Activated T-cell treated with anti-CD3 and anti-CD28 coated beads, Interleukin-2, amount 50 U/mL, for 24 hours (primary cell): Measurements from ENCODE around the gene KRT6C.

Experiments
- DNase-seq: peaks from one replicate; pipeline ENCODE4 v3.0.0-alpha.2; 2020
- H3K27ac Mint-ChIP-seq: 2 replicates; pipeline ENCODE4 v1.8.0; 2020; ENCODE audit warnings: mild to moderate bottlenecking, mixed read lengths
- H3K27me3 Mint-ChIP-seq: 2 replicates; pipeline ENCODE4 v1.8.0; 2020; ENCODE audit warnings: mixed read lengths
- H3K36me3 Mint-ChIP-seq: 2 replicates; pipeline ENCODE4 v1.8.0; 2020; ENCODE audit warnings: low read depth, mixed read lengths
- H3K4me1 Mint-ChIP-seq: 2 replicates; pipeline ENCODE4 v1.8.0; 2020; ENCODE audit warnings: low read depth, mixed read lengths
- H3K4me3 Mint-ChIP-seq: 2 replicates; pipeline ENCODE4 v1.8.0; 2020; ENCODE audit warnings: mild to moderate bottlenecking, moderate library complexity, mixed read lengths
- H3K9me3 Mint-ChIP-seq: 2 replicates; pipeline ENCODE4 v1.8.0; 2020; ENCODE audit warnings: mixed read lengths

KRT6C gene

DNA sequence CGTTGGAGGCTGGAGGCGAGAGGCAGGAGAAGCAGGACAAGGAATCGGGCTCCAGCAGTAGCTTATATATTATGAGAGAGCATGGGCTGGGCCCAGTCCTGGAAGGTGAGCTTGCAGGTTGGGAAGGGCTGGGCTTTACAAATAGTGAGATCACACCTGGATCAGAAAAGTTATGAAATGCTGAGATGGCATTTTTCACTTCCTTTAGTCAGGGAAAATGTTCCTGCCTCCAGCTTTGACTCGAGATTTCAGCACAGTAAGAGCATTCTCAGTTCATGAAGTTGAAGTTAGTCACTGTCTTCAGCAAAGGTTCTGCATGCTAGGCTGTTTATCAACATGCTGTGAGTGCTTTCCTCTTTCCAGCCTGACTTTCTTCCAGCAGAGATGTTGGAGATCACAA, at the start of gene KRT6C:
Gene KRT6C, minus strand, starts transcription at position 38 of the 400 bp plus-strand sequence. CDS start 68 bp downstream, outside the sequence.
- Mint-ChIP-seq H3K27ac (no peak within 1 kb of the TSS), H3K27me3 (peaks cover 23% of the 10 kb centered on the region), H3K4me3 (no peak within 1 kb of the TSS), H3K9me3 (no peaks in the 10 kb centered on the region), H3K4me1 (no peaks in the 10 kb centered on the region), H3K36me3 (no peaks in the 10 kb centered on the region)
- DNase-seq: no peak

GRCh38 chr12:52522346-52523011, 48.9 kb upstream of the KRT6C start:
- Mint-ChIP-seq H3K36me3 (no peaks in the 10 kb centered on the region), H3K27ac (no peak overlapping the region), H3K4me1 (no peaks in the 10 kb centered on the region), H3K4me3 (no peak overlapping the region), H3K9me3 (no peaks in the 10 kb centered on the region), H3K27me3 (no peaks in the 10 kb centered on the region)
- DNase-seq: no peak

DNA sequence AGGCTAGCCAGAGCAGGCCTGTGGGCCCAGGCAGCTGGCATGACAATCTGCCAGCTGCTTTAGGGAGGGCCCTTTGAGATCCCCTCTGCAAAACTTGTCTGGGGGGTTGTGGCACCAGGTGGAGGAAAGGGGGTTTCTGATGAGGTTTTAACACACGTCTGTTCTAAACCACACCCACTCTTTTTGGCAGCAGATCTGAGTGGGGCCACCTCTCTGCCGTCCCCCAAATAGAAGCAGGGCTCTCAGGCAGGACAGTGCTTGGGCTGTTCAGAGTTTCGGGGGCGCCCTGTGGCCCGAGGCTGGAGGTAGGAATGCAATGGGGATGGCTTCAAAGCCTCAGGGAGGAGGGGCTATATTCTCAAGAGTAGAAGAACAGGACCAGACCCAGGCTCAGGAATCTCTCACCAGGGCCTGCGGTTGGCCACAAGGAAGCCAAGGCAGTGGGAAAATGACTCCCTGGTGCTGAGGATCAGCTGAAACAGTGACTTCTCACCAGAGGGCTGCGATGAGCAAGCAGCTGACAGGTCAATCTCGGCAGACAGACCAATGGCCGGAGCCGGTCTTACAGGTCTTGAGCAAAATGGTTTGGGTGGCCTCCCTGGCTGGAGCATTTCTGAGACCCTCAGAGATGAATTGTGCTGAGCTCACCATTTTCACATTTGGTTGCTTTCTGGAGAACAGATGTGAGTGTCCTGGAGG, 48.1 kb upstream of the KRT6C start:
- no peak for DNase-seq
- Mint-ChIP-seq H3K36me3 (no peaks in the 10 kb centered on the region), H3K4me1 (no peaks in the 10 kb centered on the region), H3K9me3 (no peaks in the 10 kb centered on the region), H3K27me3 (no peaks in the 10 kb centered on the region), H3K4me3 (no peak overlapping the region), H3K27ac (no peak overlapping the region)

DNA sequence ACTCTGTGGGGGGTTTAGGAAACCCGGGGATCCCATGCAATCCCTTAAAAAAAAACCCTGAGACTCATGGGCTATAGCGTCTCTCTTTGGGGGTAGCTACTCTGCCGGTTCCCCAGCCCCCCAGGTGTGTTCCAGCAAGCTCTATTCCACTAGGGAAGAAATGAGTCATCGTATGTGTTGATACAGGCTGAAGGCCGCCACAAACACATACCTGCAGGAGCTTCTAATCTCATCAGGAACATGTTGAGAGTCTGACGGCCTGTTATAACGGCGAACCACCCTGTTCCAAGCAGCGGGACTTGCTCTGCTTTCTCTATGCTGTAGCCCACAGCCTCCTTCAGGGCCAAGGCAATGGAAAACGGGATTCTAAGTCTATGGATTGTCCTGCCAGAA, 47.6 kb upstream of the KRT6C start:
- Mint-ChIP-seq H3K36me3 (no peaks in the 10 kb centered on the region), H3K27me3 (no peaks in the 10 kb centered on the region), H3K9me3 (no peaks in the 10 kb centered on the region), H3K4me3 (no peak overlapping the region), H3K27ac (no peak overlapping the region), H3K4me1 (no peaks in the 10 kb centered on the region)
- DNase-seq: no peak

- Mint-ChIP-seq H3K4me1 (no peaks in the 10 kb centered on the region), H3K9me3 (no peaks in the 10 kb centered on the region), H3K27ac (no peak within 1 kb of the TSS), H3K4me3 (no peak within 1 kb of the TSS), H3K27me3 (no peaks in the 10 kb centered on the region), H3K36me3 (no peaks in the 10 kb centered on the region)
- no peak for DNase-seq
Observed at GRCh38 chr12:52519826-52520662, 46.4 kb upstream of the KRT6C start, which contains the start of gene KRT5. Gene KRT5 (minus strand): TSS chr12:52520394. CDS start chr12:52520296, 98 bp downstream.

DNA sequence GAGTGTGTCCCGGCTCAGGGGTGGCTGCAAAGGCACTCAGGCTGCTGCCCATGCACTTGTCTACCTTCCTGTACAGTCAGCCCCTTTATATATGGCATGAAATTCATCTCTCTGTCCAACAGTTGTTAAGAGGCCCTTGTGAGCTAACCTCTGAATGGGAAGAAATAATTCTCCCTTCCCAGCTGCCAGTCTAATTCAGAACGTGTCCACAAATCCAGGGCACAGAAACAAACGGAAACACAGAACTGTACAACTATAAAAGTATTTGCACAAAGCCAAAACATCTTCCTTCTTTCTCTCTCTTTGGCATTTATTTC, 45.7 kb upstream of the KRT6C start:
- H3K36me3 Mint-ChIP-seq: no peaks in the 10 kb centered on the region
- DNase-seq: no peak
- H3K9me3 Mint-ChIP-seq: no peaks in the 10 kb centered on the region
- no peaks in the 10 kb centered on the region for H3K4me1 Mint-ChIP-seq
- no peak overlapping the region for H3K27ac Mint-ChIP-seq
- no peaks in the 10 kb centered on the region for H3K27me3 Mint-ChIP-seq
- H3K4me3 Mint-ChIP-seq: no peak overlapping the region

DNA sequence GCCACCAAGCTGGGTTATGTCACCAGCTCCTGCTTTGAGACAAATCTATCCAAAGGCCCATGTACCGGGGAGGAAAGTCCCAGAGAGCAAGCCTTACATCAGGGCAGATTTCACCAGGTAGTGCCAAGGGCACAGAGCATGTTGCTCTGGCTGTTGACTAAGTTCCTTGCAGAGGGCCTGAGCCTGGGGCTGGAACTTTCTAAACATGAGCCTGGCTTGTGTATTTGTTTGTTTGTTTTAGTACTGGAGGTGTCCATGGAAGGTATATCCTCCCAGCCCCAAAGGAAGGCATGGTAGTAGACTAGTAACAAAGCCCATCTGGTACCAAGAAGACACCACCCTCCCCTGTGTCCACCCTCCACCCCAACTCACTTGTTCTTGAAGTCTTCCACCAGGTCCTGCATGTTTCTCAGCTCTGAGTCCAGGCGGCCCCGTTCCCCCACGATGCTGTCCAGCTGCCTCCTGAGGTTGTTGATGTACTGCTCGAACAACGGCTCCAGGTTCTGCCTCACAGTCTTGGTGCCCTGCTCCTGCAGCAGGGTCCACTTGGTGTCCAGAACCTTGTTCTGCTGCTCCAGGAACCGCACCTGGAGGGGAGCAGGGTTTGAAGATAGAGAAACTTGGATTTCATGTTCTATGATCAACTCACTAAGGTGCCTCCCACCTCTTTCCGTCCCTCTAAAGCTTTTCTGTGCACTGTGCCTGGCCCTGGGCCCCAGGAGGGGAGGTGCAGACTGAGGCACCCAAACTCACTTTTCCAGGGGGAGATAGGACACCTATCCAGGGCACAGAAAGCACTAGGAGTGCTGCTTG, 45.2 kb upstream of the KRT6C start:
- Mint-ChIP-seq H3K27me3 (peaks cover 4% of the 10 kb centered on the region), H3K27ac (no peak overlapping the region), H3K36me3 (no peaks in the 10 kb centered on the region), H3K4me1 (no peaks in the 10 kb centered on the region), H3K4me3 (no peak overlapping the region), H3K9me3 (no peaks in the 10 kb centered on the region)
- no peak for DNase-seq

GRCh38 chr12:52517888-52518287, 44.3 kb upstream of the KRT6C start:
- Mint-ChIP-seq H3K4me1 (no peaks in the 10 kb centered on the region), H3K9me3 (no peaks in the 10 kb centered on the region), H3K36me3 (no peaks in the 10 kb centered on the region), H3K27me3 (peaks cover 7% of the 10 kb centered on the region), H3K27ac (no peak overlapping the region), H3K4me3 (no peak overlapping the region)
- DNase-seq: no peak

DNA sequence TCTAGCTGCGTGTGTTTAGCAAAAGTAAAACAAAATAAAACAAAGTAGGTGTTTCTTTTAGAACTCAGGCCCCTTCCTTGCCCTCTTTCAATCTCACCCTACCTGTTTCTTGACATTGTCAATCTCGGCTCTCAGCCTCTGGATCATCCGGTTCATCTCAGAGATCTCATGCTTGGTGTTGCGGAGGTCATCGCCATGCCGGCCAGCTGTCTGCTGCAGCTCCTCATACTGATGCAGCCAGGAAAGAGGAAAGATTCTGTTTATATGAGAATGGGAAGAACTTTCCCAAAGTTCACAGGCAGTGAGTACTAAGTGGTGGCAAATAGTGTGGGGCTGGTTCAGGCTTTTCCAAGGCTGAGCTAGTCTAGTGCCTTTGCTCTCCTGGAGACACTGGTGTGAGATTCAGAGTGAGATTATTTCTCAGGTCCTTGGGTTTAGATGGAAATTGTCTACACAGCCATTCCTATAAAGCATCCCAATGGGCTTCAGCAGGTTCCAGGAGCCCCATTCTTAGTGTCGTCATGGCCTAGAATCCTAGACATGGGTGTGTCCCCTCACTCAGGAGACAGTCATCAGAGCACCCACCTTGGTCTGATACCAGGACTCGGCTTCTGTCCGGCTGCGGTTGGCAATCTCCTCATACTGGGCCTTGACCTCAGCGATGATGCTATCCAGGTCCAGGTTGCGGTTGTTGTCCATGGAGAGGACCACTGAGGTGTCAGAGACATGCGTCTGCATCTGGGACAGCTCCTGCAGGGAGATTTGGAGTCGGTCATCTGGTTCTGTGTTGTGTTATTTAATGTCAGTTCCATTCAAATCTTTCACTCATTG, 43.6 kb upstream of the KRT6C start:
- Mint-ChIP-seq H3K36me3 (no peaks in the 10 kb centered on the region), H3K4me3 (no peak overlapping the region), H3K4me1 (no peaks in the 10 kb centered on the region), H3K27ac (no peak overlapping the region), H3K9me3 (no peaks in the 10 kb centered on the region), H3K27me3 (peaks cover 7% of the 10 kb centered on the region)
- no peak for DNase-seq

GRCh38 chr12:52515927-52516831, 42.6 kb upstream of the KRT6C start:
- Mint-ChIP-seq H3K27me3 (peaks cover 9% of the 10 kb centered on the region), H3K4me3 (no peak overlapping the region), H3K27ac (no peak overlapping the region), H3K36me3 (no peaks in the 10 kb centered on the region), H3K9me3 (peaks cover 5% of the 10 kb centered on the region), H3K4me1 (no peaks in the 10 kb centered on the region)
- DNase-seq: no peak

- no peaks in the 10 kb centered on the region for H3K36me3 Mint-ChIP-seq
- peaks cover 7% of the 10 kb centered on the region for H3K9me3 Mint-ChIP-seq
- no peak overlapping the region for H3K4me3 Mint-ChIP-seq
- DNase-seq: no peak
- no peaks in the 10 kb centered on the region for H3K4me1 Mint-ChIP-seq
- H3K27me3 Mint-ChIP-seq: peaks cover 11% of the 10 kb centered on the region
- H3K27ac Mint-ChIP-seq: no peak overlapping the region
Observed at GRCh38 chr12:52515319-52515646, 41.7 kb upstream of the KRT6C start.

- Mint-ChIP-seq H3K4me3 (no peak overlapping the region), H3K27me3 (peaks cover 17% of the 10 kb centered on the region), H3K27ac (no peak overlapping the region), H3K4me1 (no peaks in the 10 kb centered on the region), H3K9me3 (peaks cover 7% of the 10 kb centered on the region), H3K36me3 (no peaks in the 10 kb centered on the region)
- no peak for DNase-seq
Observed at GRCh38 chr12:52514471-52515318, 41.1 kb upstream of the KRT6C start.
